Measurements from ENCODE around the gene WDHD1.
"Not testable (repeated sequence)": the region's sequence is repeated elsewhere in the genome, so short reads cannot be mapped to it uniquely, and the experiment has no call there.

WDHD1 gene

DNA sequence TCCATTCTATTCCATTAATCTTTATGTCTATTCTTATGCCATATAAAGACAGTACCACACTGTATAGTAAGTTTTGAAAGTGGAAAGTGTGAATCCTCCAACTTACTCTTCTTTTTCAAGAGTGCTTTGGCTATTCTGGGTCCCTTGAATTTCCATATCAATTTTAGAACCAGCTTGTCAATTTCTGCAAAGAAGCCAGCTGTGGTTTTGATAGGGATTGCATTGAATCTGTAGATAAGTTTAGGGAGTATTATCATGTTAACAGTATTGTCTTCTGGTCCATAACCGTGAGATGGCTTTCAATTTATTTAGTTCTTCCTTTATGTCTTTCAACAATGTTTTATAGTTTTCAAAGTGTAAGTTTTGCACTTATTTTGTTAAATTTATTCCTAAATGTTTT, 90.1 kb downstream of the WDHD1 start:
- Histone ChIP-seq H3K27ac (ENCODE audit: low read depth in 2 of 2, low read length in 2 of 2) (no peak overlapping the region), H3K9ac (ENCODE audit: low read depth in 1 of 2, low read length in 2 of 2) (no peak overlapping the region), H3K4me1 (ENCODE audit: control insufficient read depth in 2 of 2, insufficient read depth in 2 of 2, low read length in 2 of 2) (no peaks in the 10 kb centered on the region), H3K27me3 (ENCODE audit: control insufficient read depth in 2 of 2, insufficient read depth in 2 of 2, low read length in 2 of 2) (no peaks in the 10 kb centered on the region), H3K9me3 (ENCODE audit: control insufficient read depth in 2 of 2, low read length in 2 of 2) (no peaks in the 10 kb centered on the region), H3K36me3 (ENCODE audit: control insufficient read depth in 2 of 2, insufficient read depth in 2 of 2, low read length in 2 of 2) (no peaks in the 10 kb centered on the region), H3K4me3 (ENCODE audit: low read length in 2 of 2) (no peak overlapping the region)

DNA sequence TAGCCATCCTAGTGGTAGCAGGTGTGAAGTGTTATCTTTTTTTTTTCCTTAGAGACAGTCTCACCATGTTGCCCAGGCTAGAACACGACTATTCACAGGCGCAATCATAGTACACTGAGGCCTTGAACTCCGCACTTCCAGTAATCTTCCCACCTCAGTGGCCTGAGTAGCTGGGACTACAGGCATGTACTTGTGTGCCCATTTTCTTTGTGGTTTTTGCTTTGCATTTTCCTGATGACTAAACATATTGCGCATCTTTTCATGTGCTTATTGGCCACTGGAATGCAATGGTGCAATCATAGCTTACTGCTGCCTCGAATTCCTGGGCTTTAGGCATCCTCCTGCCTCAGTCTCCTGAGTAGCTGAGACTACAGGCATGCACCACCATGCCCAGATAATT, 90.9 kb downstream of the WDHD1 start:
- H3K27me3 ChIP-seq (ENCODE audit: control insufficient read depth in 2 of 2, insufficient read depth in 2 of 2, low read length in 2 of 2) = no peaks in the 10 kb centered on the region
- no peak overlapping the region for H3K27ac ChIP-seq (ENCODE audit: low read depth in 2 of 2, low read length in 2 of 2)
- no peak overlapping the region for H3K4me3 ChIP-seq (ENCODE audit: low read length in 2 of 2)
- no peaks in the 10 kb centered on the region for H3K4me1 ChIP-seq (ENCODE audit: control insufficient read depth in 2 of 2, insufficient read depth in 2 of 2, low read length in 2 of 2)
- no peak overlapping the region for H3K9ac ChIP-seq (ENCODE audit: low read depth in 1 of 2, low read length in 2 of 2)
- H3K9me3 ChIP-seq (ENCODE audit: control insufficient read depth in 2 of 2, low read length in 2 of 2) = no peaks in the 10 kb centered on the region
- no peaks in the 10 kb centered on the region for H3K36me3 ChIP-seq (ENCODE audit: control insufficient read depth in 2 of 2, insufficient read depth in 2 of 2, low read length in 2 of 2)

DNA sequence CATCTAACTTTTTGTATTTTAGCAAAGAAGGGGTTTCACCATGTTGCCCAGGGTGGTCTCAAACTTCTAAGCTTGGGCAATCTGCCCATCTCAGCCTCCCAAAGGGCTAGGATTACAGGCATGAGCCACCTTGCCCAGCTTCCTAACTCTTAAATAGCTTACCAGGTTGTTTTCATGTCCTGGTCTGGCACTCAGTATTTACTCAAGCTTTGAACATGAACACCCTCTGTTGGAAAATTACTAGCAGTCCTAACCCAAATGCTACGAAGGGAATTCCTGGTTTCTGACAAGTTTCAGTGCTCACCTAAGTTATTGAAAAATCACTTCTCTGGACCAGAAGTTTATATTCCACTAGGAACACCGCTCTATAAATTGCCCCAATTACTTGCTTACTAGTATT, 91.8 kb downstream of the WDHD1 start:
- Histone ChIP-seq H3K4me3 (ENCODE audit: low read length in 2 of 2) (no peak overlapping the region), H3K27ac (ENCODE audit: low read depth in 2 of 2, low read length in 2 of 2) (no peak overlapping the region), H3K36me3 (ENCODE audit: control insufficient read depth in 2 of 2, insufficient read depth in 2 of 2, low read length in 2 of 2) (no peaks in the 10 kb centered on the region), H3K27me3 (ENCODE audit: control insufficient read depth in 2 of 2, insufficient read depth in 2 of 2, low read length in 2 of 2) (no peaks in the 10 kb centered on the region), H3K9ac (ENCODE audit: low read depth in 1 of 2, low read length in 2 of 2) (no peak overlapping the region), H3K4me1 (ENCODE audit: control insufficient read depth in 2 of 2, insufficient read depth in 2 of 2, low read length in 2 of 2) (no peaks in the 10 kb centered on the region), H3K9me3 (ENCODE audit: control insufficient read depth in 2 of 2, low read length in 2 of 2) (no peaks in the 10 kb centered on the region)

DNA sequence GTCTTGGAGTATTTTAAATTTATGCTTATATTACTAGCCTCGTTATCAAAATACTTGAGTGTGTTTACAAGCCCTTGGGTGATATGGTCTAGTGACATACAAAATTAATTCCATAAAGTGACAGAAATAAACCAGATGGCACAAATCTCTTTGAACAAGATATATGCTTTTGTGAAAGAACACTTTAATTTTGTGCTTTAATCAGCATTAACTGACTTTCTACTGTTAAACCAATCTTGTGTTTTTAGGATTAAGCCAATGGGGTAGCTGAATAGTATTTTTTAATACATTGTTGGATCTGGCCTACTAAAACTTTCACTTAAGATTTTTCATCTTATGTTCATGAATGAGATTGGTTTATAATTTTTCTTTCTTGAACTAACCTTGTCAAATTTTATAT, 93.9 kb downstream of the WDHD1 start:
- H3K9me3 ChIP-seq (ENCODE audit: control insufficient read depth in 2 of 2, low read length in 2 of 2) = no peaks in the 10 kb centered on the region
- no peak overlapping the region for H3K27ac ChIP-seq (ENCODE audit: low read depth in 2 of 2, low read length in 2 of 2)
- H3K36me3 ChIP-seq (ENCODE audit: control insufficient read depth in 2 of 2, insufficient read depth in 2 of 2, low read length in 2 of 2) = no peaks in the 10 kb centered on the region
- H3K4me3 ChIP-seq (ENCODE audit: low read length in 2 of 2) = no peak overlapping the region
- no peaks in the 10 kb centered on the region for H3K4me1 ChIP-seq (ENCODE audit: control insufficient read depth in 2 of 2, insufficient read depth in 2 of 2, low read length in 2 of 2)
- no peak overlapping the region for H3K9ac ChIP-seq (ENCODE audit: low read depth in 1 of 2, low read length in 2 of 2)
- no peaks in the 10 kb centered on the region for H3K27me3 ChIP-seq (ENCODE audit: control insufficient read depth in 2 of 2, insufficient read depth in 2 of 2, low read length in 2 of 2)

DNA sequence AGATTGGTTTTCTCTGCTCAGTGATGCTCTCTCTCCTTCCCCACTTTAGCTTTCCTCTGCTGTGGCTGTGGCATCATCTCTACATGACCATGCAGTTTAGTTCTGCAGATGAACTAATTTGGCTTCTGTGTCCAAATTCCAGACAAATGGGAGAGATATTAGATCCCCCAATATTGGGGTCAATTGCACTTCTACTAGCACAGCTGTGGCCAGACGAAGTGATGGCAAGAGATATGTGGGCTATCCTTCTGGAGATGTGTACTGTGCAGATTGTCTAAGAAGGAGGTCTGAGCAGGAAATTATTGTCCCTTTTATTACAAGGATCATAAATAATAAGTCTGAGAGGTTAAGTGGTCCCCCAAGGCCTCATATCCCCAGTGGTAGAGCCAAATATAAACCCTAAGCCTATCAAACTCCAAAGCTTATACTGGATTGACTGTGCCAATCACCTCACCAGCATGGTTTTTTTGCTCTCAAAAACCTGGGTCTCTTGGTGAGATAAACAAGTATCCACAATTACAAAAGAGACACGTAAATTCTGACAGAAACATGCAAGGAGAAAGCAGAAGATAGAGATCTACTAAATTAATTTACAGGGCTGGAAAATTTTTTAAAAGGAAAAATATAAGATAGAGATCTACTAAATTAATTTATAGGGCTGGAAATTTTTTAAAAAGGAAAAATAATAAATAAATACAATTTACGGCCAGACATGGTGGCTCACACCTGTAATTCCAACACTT, 95.1 kb downstream of the WDHD1 start:
- H3K4me1 ChIP-seq (ENCODE audit: control insufficient read depth in 2 of 2, insufficient read depth in 2 of 2, low read length in 2 of 2) = no peaks in the 10 kb centered on the region
- H3K9me3 ChIP-seq (ENCODE audit: control insufficient read depth in 2 of 2, low read length in 2 of 2) = no peaks in the 10 kb centered on the region
- no peaks in the 10 kb centered on the region for H3K27me3 ChIP-seq (ENCODE audit: control insufficient read depth in 2 of 2, insufficient read depth in 2 of 2, low read length in 2 of 2)
- no peaks in the 10 kb centered on the region for H3K36me3 ChIP-seq (ENCODE audit: control insufficient read depth in 2 of 2, insufficient read depth in 2 of 2, low read length in 2 of 2)
- H3K27ac ChIP-seq (ENCODE audit: low read depth in 2 of 2, low read length in 2 of 2) = no peak overlapping the region
- no peak overlapping the region for H3K4me3 ChIP-seq (ENCODE audit: low read length in 2 of 2)
- no peak overlapping the region for H3K9ac ChIP-seq (ENCODE audit: low read depth in 1 of 2, low read length in 2 of 2)

DNA sequence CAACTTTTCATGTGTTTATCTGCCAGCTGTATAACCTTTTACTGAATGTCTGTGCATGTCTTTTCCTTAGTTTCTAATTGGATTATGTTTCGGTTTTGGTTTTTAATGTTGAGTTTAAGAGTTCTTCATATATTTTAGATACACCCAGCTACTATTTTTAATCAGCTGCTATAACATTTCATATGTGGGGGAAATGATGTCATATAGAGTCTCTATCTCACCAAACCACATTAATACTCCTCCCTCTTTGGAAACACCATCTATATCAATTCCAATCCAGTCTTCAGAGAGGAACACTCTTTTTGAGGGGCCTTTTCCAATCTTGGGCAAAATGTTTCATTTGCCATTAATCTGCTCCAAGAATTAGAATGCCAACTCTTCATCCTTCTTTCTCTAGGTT, 95.8 kb downstream of the WDHD1 start:
- no peaks in the 10 kb centered on the region for H3K27me3 ChIP-seq (ENCODE audit: control insufficient read depth in 2 of 2, insufficient read depth in 2 of 2, low read length in 2 of 2)
- no peak overlapping the region for H3K9ac ChIP-seq (ENCODE audit: low read depth in 1 of 2, low read length in 2 of 2)
- no peak overlapping the region for H3K27ac ChIP-seq (ENCODE audit: low read depth in 2 of 2, low read length in 2 of 2)
- H3K4me1 ChIP-seq (ENCODE audit: control insufficient read depth in 2 of 2, insufficient read depth in 2 of 2, low read length in 2 of 2) = no peaks in the 10 kb centered on the region
- no peaks in the 10 kb centered on the region for H3K9me3 ChIP-seq (ENCODE audit: control insufficient read depth in 2 of 2, low read length in 2 of 2)
- no peaks in the 10 kb centered on the region for H3K36me3 ChIP-seq (ENCODE audit: control insufficient read depth in 2 of 2, insufficient read depth in 2 of 2, low read length in 2 of 2)
- no peak overlapping the region for H3K4me3 ChIP-seq (ENCODE audit: low read length in 2 of 2)

DNA sequence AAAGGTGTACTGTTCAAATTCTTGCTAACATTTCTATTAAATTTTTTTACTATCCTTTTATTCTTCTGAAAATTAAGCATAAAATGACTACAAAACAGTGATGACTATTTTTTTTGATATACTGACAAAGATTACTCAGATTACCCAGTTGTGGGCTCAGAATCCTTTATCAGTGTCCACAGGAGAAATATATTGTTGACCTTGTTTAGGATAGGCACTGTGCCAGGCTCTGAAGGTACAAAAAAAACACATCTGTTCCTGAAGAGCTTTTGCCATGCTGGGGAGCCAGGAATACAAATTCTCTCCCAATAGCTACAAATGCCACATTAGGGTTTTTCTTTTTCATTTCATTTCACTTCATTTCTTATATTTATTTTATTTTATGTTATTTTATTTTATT, 97.3 kb downstream of the WDHD1 start:
- no peaks in the 10 kb centered on the region for H3K27me3 ChIP-seq (ENCODE audit: control insufficient read depth in 2 of 2, insufficient read depth in 2 of 2, low read length in 2 of 2)
- H3K9ac ChIP-seq (ENCODE audit: low read depth in 1 of 2, low read length in 2 of 2) = no peak overlapping the region
- H3K27ac ChIP-seq (ENCODE audit: low read depth in 2 of 2, low read length in 2 of 2) = no peak overlapping the region
- H3K36me3 ChIP-seq (ENCODE audit: control insufficient read depth in 2 of 2, insufficient read depth in 2 of 2, low read length in 2 of 2) = no peaks in the 10 kb centered on the region
- H3K9me3 ChIP-seq (ENCODE audit: control insufficient read depth in 2 of 2, low read length in 2 of 2) = no peaks in the 10 kb centered on the region
- no peaks in the 10 kb centered on the region for H3K4me1 ChIP-seq (ENCODE audit: control insufficient read depth in 2 of 2, insufficient read depth in 2 of 2, low read length in 2 of 2)
- no peak overlapping the region for H3K4me3 ChIP-seq (ENCODE audit: low read length in 2 of 2)

DNA sequence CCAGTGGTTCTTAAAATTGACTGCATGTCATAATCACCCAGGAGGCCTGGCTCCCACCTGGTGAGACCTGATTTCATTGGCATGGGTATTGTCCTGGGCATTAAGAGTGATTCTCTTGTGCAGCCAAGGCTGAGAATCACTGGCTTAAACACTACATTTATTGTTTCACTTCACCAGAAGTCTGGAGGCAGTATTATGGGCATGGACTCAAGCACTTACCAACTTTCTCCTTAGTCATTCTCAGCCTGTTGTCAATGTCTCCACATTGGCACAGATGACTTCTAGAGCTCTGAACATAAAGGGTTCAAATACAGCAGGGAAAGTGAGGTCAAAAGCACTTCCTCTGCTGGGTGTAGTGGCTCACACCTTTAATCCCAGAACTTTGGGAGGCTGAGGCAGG, 98.7 kb downstream of the WDHD1 start:
- H3K27ac ChIP-seq (ENCODE audit: low read depth in 2 of 2, low read length in 2 of 2) = no peak overlapping the region
- H3K4me1 ChIP-seq (ENCODE audit: control insufficient read depth in 2 of 2, insufficient read depth in 2 of 2, low read length in 2 of 2) = no peaks in the 10 kb centered on the region
- no peaks in the 10 kb centered on the region for H3K9me3 ChIP-seq (ENCODE audit: control insufficient read depth in 2 of 2, low read length in 2 of 2)
- H3K36me3 ChIP-seq (ENCODE audit: control insufficient read depth in 2 of 2, insufficient read depth in 2 of 2, low read length in 2 of 2) = no peaks in the 10 kb centered on the region
- H3K27me3 ChIP-seq (ENCODE audit: control insufficient read depth in 2 of 2, insufficient read depth in 2 of 2, low read length in 2 of 2) = no peaks in the 10 kb centered on the region
- H3K9ac ChIP-seq (ENCODE audit: low read depth in 1 of 2, low read length in 2 of 2) = no peak overlapping the region
- H3K4me3 ChIP-seq (ENCODE audit: low read length in 2 of 2) = no peak overlapping the region

DNA sequence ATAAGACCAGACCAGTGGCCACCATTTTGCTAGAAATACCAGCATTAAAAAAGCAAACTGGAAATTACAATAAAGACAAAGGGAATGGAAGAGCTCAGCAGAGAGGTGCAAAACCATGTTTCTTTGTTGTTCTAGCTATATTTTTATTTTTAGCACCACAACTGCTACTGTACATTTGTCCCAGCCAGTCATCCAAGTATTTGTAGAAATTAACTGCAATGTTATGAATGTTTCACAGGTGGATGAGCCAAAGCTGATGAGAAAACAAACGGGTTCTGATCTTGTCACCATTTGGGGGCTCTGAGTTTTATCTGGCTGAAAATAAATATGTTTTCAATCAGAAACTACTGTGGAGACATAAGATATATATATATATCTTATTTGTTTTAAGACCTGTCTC, 99.3 kb downstream of the WDHD1 start:
- H3K36me3 ChIP-seq (ENCODE audit: control insufficient read depth in 2 of 2, insufficient read depth in 2 of 2, low read length in 2 of 2) = no peaks in the 10 kb centered on the region
- no peak overlapping the region for H3K4me3 ChIP-seq (ENCODE audit: low read length in 2 of 2)
- H3K4me1 ChIP-seq (ENCODE audit: control insufficient read depth in 2 of 2, insufficient read depth in 2 of 2, low read length in 2 of 2) = no peaks in the 10 kb centered on the region
- H3K27ac ChIP-seq (ENCODE audit: low read depth in 2 of 2, low read length in 2 of 2) = no peak overlapping the region
- no peak overlapping the region for H3K9ac ChIP-seq (ENCODE audit: low read depth in 1 of 2, low read length in 2 of 2)
- no peaks in the 10 kb centered on the region for H3K9me3 ChIP-seq (ENCODE audit: control insufficient read depth in 2 of 2, low read length in 2 of 2)
- H3K27me3 ChIP-seq (ENCODE audit: control insufficient read depth in 2 of 2, insufficient read depth in 2 of 2, low read length in 2 of 2) = no peaks in the 10 kb centered on the region

DNA sequence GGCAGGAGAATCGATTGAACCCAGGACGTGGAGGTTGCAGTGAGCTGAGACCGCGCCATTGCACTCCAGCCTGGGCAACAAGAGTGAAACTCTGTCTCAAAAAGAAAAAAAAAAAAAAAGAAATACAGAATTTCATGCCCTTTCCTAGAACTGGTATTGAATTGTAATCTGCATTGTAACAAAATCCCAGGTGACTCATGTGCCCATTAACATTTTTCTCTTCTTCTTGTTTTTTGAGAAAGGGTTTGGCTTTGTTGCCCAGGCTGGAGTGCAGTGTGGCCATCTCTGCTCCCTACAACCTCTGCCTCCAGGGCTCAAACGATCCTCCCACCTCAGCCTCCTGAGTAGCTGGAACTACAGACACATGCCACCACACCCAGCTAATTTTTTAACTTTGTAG, 100.3 kb downstream of the WDHD1 start:
- not testable (repeated sequence) for H3K4me3 ChIP-seq (ENCODE audit: low read length in 2 of 2); H3K4me1 ChIP-seq (ENCODE audit: control insufficient read depth in 2 of 2, insufficient read depth in 2 of 2, low read length in 2 of 2); H3K9ac ChIP-seq (ENCODE audit: low read depth in 1 of 2, low read length in 2 of 2); H3K9me3 ChIP-seq (ENCODE audit: control insufficient read depth in 2 of 2, low read length in 2 of 2); H3K27ac ChIP-seq (ENCODE audit: low read depth in 2 of 2, low read length in 2 of 2); H3K27me3 ChIP-seq (ENCODE audit: control insufficient read depth in 2 of 2, insufficient read depth in 2 of 2, low read length in 2 of 2); H3K36me3 ChIP-seq (ENCODE audit: control insufficient read depth in 2 of 2, insufficient read depth in 2 of 2, low read length in 2 of 2)

DNA sequence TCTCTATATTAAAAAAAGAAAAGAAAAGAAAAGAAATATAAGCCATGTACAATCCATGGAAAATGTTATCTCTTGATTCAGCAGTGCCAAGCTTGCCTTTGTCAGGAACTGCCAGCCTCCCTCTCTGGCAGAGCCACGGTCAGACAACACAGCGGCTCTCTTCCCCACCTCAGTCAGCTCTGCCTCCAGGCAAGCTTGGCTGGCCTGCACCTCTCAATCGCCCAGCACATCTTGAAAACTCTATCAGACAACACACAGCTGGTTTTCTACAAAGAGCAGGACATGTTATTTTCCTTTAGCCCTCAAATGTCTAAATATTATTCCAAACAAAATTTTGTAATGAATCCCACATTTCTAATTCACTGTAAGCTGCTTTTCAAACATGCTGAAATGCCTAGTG, 104.3 kb downstream of the WDHD1 start:
- Histone ChIP-seq H3K4me3 (ENCODE audit: low read length in 2 of 2) (no peak overlapping the region), H3K27ac (ENCODE audit: low read depth in 2 of 2, low read length in 2 of 2) (no peak overlapping the region)

More for the DNA sequence above, 104.3 kb downstream of the WDHD1 start:
- Histone ChIP-seq H3K9ac (ENCODE audit: low read depth in 1 of 2, low read length in 2 of 2) (no peak overlapping the region), H3K4me1 (ENCODE audit: control insufficient read depth in 2 of 2, insufficient read depth in 2 of 2, low read length in 2 of 2) (no peaks in the 10 kb centered on the region), H3K9me3 (ENCODE audit: control insufficient read depth in 2 of 2, low read length in 2 of 2) (no peaks in the 10 kb centered on the region), H3K36me3 (ENCODE audit: control insufficient read depth in 2 of 2, insufficient read depth in 2 of 2, low read length in 2 of 2) (no peaks in the 10 kb centered on the region), H3K27me3 (ENCODE audit: control insufficient read depth in 2 of 2, insufficient read depth in 2 of 2, low read length in 2 of 2) (no peaks in the 10 kb centered on the region)

Data from mucosa of rectum (tissue), 2 donors.